Prostate gland (tissue), 2 donors: ENCODE measurements around the gene ZNF273.

ENCODE experiments used
- POLR2A ChIP-seq: fragments of 450-650 bp; IDR thresholded peaks from one replicate; pipeline ENCODE4 v1.6.1; 2016; ENCODE audit warnings: antibody characterized with exemption, mild to moderate bottlenecking
- TF ChIP-seq, protein P1 (sequence below), 4 experiments: fragments of 200-600 bp in 2 of 4; fragments of 450-650 bp in 2 of 4; sonication (generic) in 2 of 4; IDR thresholded peaks; 1 replicate in 3 of 4; 2 replicates in 1 of 4; pipeline ENCODE4 v1.5.1; 2016 to 2019; ENCODE audit warnings: antibody characterized with exemption in 4 of 4, mild to moderate bottlenecking in 2 of 4, moderate library complexity in 2 of 4

DNA sequence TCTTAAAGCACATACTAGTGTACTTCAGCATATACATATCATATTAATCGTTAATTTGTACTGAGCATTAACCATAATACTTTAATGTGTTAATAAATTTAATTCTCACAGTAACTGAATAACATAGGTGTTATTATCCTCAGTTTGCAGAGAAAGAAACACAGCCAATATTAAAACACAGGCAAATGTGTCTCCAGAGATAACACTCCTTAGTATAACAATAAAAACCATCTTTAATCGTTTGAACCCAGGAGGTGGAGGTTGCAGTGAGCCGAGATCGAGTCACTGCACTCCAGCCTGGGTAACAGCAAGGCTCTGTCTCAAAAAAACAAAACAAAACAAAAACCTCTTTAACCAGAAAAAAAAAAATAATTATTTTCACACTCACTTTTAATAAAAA is 49.4 kb upstream of the ZNF273 start:
- TF ChIP-seq, protein P1, sequence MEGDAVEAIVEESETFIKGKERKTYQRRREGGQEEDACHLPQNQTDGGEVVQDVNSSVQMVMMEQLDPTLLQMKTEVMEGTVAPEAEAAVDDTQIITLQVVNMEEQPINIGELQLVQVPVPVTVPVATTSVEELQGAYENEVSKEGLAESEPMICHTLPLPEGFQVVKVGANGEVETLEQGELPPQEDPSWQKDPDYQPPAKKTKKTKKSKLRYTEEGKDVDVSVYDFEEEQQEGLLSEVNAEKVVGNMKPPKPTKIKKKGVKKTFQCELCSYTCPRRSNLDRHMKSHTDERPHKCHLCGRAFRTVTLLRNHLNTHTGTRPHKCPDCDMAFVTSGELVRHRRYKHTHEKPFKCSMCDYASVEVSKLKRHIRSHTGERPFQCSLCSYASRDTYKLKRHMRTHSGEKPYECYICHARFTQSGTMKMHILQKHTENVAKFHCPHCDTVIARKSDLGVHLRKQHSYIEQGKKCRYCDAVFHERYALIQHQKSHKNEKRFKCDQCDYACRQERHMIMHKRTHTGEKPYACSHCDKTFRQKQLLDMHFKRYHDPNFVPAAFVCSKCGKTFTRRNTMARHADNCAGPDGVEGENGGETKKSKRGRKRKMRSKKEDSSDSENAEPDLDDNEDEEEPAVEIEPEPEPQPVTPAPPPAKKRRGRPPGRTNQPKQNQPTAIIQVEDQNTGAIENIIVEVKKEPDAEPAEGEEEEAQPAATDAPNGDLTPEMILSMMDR (IDR thresholded peaks at IDR 0.05), result no peak
- TF ChIP-seq POLR2A, result no peak
